Cardiac fibroblast (primary cell): ENCODE data around the gene TSPAN17.
"Not testable (repeated sequence)": the region's sequence is repeated elsewhere in the genome, so short reads cannot be mapped to it uniquely, and the experiment has no call there.

ENCODE experiments used
- DNase-seq, 2 donors: peaks; one replicate each; pipeline versions ENCODE4 v3.0.0 to v3.0.0-alpha.2; 2010; ENCODE audit warnings: low read depth in 2 of 2
- H3K4me3 ChIP-seq, 2 donors: replicated peaks in 1 of 2; 1 replicate in 1 of 2; 2 replicates in 1 of 2; pipeline ENCODE4 v1.5.1; 2011; ENCODE audit warnings: low read depth in 2 of 2, low read length in 2 of 2, mild to moderate bottlenecking in 2 of 2, moderate library complexity in 1 of 2
- CTCF ChIP-seq: IDR thresholded peaks from one replicate; pipeline ENCODE4 v1.5.1; 2011; ENCODE audit warnings: low read depth, mild to moderate bottlenecking, low read length, inconsistent platforms

Gene TSPAN17

GRCh38 chr5:176647030-176647842, at the start of gene TSPAN17:
Gene TSPAN17, plus strand, starts transcription at chr5:176647484. Its CDS starts 132 bp downstream, at chr5:176647616.
- DNase-seq = peak; percentile 99 to 100
- TF ChIP-seq CTCF = no peak
- peak within 1 kb of the TSS; percentile 82 to 84 for H3K4me3 ChIP-seq

DNA sequence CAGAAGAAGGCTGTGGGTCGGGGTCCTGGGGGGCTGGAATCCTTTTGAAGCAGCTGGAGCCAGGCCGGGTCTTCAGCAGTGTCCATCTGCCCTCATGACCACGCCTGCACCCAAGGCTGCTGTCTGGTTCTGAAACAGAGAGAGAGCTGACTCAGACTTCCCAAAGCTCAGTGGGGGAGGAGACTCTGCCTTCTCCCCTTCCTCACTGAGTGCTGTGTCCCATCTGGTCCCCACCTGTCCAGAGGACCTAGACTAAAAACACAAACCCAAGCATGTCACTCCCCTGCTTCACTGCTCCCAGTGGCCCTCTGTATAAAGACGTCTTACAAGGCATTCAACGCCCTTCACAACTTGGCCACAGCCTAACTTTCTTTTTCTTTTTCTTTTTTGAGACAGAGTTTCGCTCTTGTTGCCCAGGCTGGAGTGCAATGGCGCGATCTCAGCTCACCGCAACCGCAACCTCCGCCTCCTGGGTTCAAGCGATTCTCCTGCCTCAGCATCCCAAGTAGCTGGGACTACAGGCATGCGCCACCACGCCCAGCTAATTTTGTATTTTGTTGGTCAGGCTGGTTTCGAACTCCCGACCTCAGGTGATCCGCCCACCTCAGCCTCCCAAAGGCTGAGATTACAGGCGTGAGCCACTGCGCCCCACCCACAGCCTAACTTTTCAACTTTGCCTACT, 47.4 kb upstream of the TSPAN17 start:
- not testable (repeated sequence) for H3K4me3 ChIP-seq, DNase-seq

GRCh38 chr5:176601901-176602482, 45.3 kb upstream of the TSPAN17 start:
- TF ChIP-seq CTCF = no peak
- DNase-seq = no peak
- no peak overlapping the region for H3K4me3 ChIP-seq

- no peak overlapping the region for H3K4me3 ChIP-seq
- no peak for DNase-seq
- TF ChIP-seq CTCF = no peak
Measured at GRCh38 chr5:176603091-176603490, 44.2 kb upstream of the TSPAN17 start.

DNA sequence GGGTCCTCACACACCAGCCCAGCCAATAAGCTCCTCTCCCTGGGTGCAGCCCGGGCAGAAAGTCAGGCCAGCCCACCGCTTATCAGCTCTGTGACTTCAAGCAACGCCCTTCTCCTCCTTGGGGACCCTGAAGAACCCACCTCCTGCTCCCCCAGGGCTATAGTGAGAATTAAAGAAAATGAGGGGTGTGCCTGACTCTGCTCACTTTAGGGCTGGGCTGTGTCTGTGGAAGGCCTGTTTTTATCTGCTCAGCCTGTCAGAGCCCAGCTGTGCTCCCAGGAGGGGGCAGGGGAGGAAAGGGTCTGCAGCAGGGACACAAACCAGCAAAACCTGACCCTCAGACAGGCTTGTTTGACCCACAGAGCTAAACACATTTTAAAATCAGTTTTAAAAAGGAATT, 41.3 kb upstream of the TSPAN17 start:
- no peak for TF ChIP-seq CTCF
- no peak overlapping the region for H3K4me3 ChIP-seq
- DNase-seq = no peak

- TF ChIP-seq CTCF = no peak
- no peak overlapping the region for H3K4me3 ChIP-seq
- no peak for DNase-seq
Measured at GRCh38 chr5:176606875-176607274, 40.4 kb upstream of the TSPAN17 start.

DNA sequence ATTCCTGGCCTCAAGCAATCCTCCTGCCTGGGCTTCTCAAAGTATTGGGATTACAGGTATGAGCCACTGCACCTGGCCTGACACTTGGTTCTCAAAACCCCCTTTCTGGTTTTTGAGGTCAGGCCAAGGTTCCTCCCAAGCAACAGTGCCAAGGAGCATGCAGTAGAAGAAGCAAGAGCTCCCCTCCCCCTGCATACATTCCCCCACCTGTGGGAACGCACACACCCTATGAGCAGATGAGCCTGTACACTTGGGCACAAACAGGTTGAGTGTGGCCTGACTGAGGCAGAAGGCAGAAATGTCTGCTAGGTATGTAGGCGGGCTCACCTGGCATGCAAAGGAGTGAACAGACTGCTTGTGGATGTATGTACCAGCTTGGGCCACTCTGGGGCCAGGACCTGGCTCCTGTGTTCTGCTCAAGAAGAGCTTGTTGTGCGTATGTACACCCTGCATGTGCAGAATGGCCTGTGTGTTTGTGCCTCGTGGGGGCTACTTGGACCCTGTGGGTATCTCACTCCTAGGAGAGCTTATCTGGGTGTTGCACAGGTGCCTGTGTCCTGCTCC, 39.1 kb upstream of the TSPAN17 start:
- no peak overlapping the region for H3K4me3 ChIP-seq
- no peak for TF ChIP-seq CTCF
- no peak for DNase-seq
